OCI-LY1 (cell line): ENCODE results near the gene CHCHD1.
A peak's percentile ranks its signal among the peaks of the same experiment; 100 is the strongest.

Experiments used
- H2AFZ ChIP-seq: fragments of 200-600 bp; sonication (generic), shearing (Covaris generic); 2 replicates; pipeline ENCODE4 v1.6.0; 2014; ENCODE audit warnings: antibody characterized with exemption, mild to moderate bottlenecking, low read length
- H3F3A ChIP-seq: fragments of 200-600 bp; sonication (generic), shearing (Covaris generic); 2 replicates; pipeline ENCODE4 v1.6.0; 2014; ENCODE audit warnings: mild to moderate bottlenecking, antibody characterized with exemption, low read length, moderate library complexity; ENCODE audit not compliant: insufficient read depth
- H3K27ac ChIP-seq: fragments of 200-600 bp; sonication (generic); 2 replicates; pipeline ENCODE4 v1.5.1; 2014; ENCODE audit warnings: low read length, mixed run types, mild to moderate bottlenecking, low read depth; ENCODE audit not compliant: poor library complexity, severe bottlenecking
- H3K27me3 ChIP-seq: fragments of 200-600 bp; sonication (generic); 2 replicates; pipeline ENCODE4 v1.6.0; 2014; ENCODE audit warnings: antibody characterized with exemption, mild to moderate bottlenecking, low read length, moderate library complexity; ENCODE audit not compliant: insufficient read depth
- H3K36me3 ChIP-seq: fragments of 200-600 bp; sonication (generic); 2 replicates; pipeline ENCODE4 v1.6.1; 2014; ENCODE audit warnings: mild to moderate bottlenecking, antibody characterized with exemption, low read length, moderate library complexity, mixed read lengths; ENCODE audit not compliant: insufficient read depth
- H3K4me1 ChIP-seq: fragments of 200-600 bp; sonication (generic); 2 replicates; pipeline ENCODE4 v1.5.1; 2014; ENCODE audit warnings: mild to moderate bottlenecking, low read length, moderate library complexity; ENCODE audit not compliant: insufficient read depth, severe bottlenecking
- H3K4me2 ChIP-seq: fragments of 200-600 bp; sonication (generic), shearing (Covaris generic); 2 replicates; pipeline ENCODE4 v1.6.1; 2014; ENCODE audit warnings: low read length
- H3K4me3 ChIP-seq: fragments of 200-600 bp; sonication (generic); 2 replicates; pipeline ENCODE4 v1.5.1; 2014; ENCODE audit warnings: low read length, low read depth, mild to moderate bottlenecking, mixed read lengths; ENCODE audit not compliant: poor library complexity, severe bottlenecking
- H3K79me2 ChIP-seq: fragments of 200-600 bp; shearing (Covaris generic); 2 replicates; pipeline ENCODE4 v1.6.1; 2016; ENCODE audit warnings: mixed run types, low read length, mixed read lengths; ENCODE audit not compliant: insufficient read depth
- H3K9ac ChIP-seq: fragments of 200-600 bp; sonication (generic), shearing (Covaris generic); 2 replicates; pipeline ENCODE4 v1.6.1; 2014; ENCODE audit warnings: mild to moderate bottlenecking, low read length, mixed read lengths
- H3K9me2 ChIP-seq: fragments of 200-600 bp; sonication (generic), shearing (Covaris generic); 2 replicates; pipeline ENCODE4 v1.6.1; 2014; ENCODE audit warnings: low read depth, mild to moderate bottlenecking, low read length, mixed read lengths
- H3K9me3 ChIP-seq: fragments of 200-600 bp; shearing (Covaris generic); 2 replicates; pipeline ENCODE4 v1.6.1; 2014; ENCODE audit warnings: low read length, mixed read lengths
- H4K20me1 ChIP-seq: fragments of 200-600 bp; sonication (generic), shearing (Covaris generic); 2 replicates; pipeline ENCODE4 v1.6.0; 2016; ENCODE audit warnings: mild to moderate bottlenecking, low read length; ENCODE audit not compliant: insufficient read depth
- CTCF ChIP-seq: fragments of 200-600 bp; sonication (generic), shearing (Covaris generic); IDR thresholded peaks from 2 replicates; pipeline ENCODE4 v1.5.1; 2017; ENCODE audit warnings: mild to moderate bottlenecking, antibody characterized with exemption, low read length, moderate library complexity, mixed read lengths
- EZH2 ChIP-seq: fragments of 200-600 bp; sonication (generic), shearing (Covaris generic); IDR thresholded peaks from 2 replicates; pipeline ENCODE4 v1.8.0; 2017; ENCODE audit warnings: borderline replicate concordance, mixed run types, mild to moderate bottlenecking, antibody characterized with exemption, low read length, moderate library complexity, mixed read lengths

The CHCHD1 gene

GRCh38 chr10:73782749-73783085 lies 869 bp downstream of the CHCHD1 start:
- Histone ChIP-seq H3K9me2 (no peaks in the 10 kb centered on the region), H2AFZ (no peak overlapping the region), H3K27ac (no peak overlapping the region), H3K27me3 (no peaks in the 10 kb centered on the region), H3K4me3 (peak overlapping the region; percentile 82), H3K9me3 (no peaks in the 10 kb centered on the region), H3K4me2 (peak overlapping the region; percentile 98), H3K79me2 (peaks cover 32% of the 10 kb centered on the region), H4K20me1 (no peaks in the 10 kb centered on the region), H3F3A (0 out of 2 replicates have a peak, but pooled peaks cover 4% of the 10 kb centered on the region), H3K9ac (peak overlapping the region; percentile 79), H3K4me1 (peaks cover 54% of the 10 kb centered on the region), H3K36me3 (peaks cover 19% of the 10 kb centered on the region; the same call in 1 of the 2 replicates)
- TF ChIP-seq CTCF (no peak), EZH2 (no peak)

GRCh38 chr10:73785211-73785720 lies 3.4 kb downstream of the CHCHD1 start, which contains the start of gene ZSWIM8:
Gene ZSWIM8 (plus strand): TSS chr10:73785606. CDS start chr10:73785879, 273 bp downstream.
- Histone ChIP-seq H3K4me1 (peaks cover 45% of the 10 kb centered on the region), H3K9me2 (no peaks in the 10 kb centered on the region), H3K9me3 (no peaks in the 10 kb centered on the region), H3F3A (no peaks in the 10 kb centered on the region), H3K79me2 (peaks cover 32% of the 10 kb centered on the region), H3K9ac (peak within 1 kb of the TSS; percentile 79), H3K4me3 (peak within 1 kb of the TSS; percentile 77), H3K4me2 (peak within 1 kb of the TSS; percentile 67), H3K27ac (peak within 1 kb of the TSS; percentile 73), H3K36me3 (peaks cover 13% of the 10 kb centered on the region; the same call in 1 of the 2 replicates), H4K20me1 (no peaks in the 10 kb centered on the region), H2AFZ (no peak within 1 kb of the TSS), H3K27me3 (no peaks in the 10 kb centered on the region)
- no peak for TF ChIP-seq EZH2
- TF ChIP-seq CTCF = no peak

- H3K9ac ChIP-seq = peak overlapping the region; percentile 79
- peak overlapping the region; percentile 77 for H3K4me3 ChIP-seq
- TF ChIP-seq CTCF = no peak; the same call in 1 of the 2 replicates
- TF ChIP-seq EZH2 = no peak
- H4K20me1 ChIP-seq = no peaks in the 10 kb centered on the region
- peaks cover 32% of the 10 kb centered on the region for H3K79me2 ChIP-seq
- H3K36me3 ChIP-seq = peaks cover 20% of the 10 kb centered on the region
- no peaks in the 10 kb centered on the region for H3K9me2 ChIP-seq
- no peaks in the 10 kb centered on the region for H3K9me3 ChIP-seq
- H3K27me3 ChIP-seq = no peaks in the 10 kb centered on the region
- peaks cover 39% of the 10 kb centered on the region for H3K4me1 ChIP-seq
- H3K27ac ChIP-seq = peak overlapping the region; percentile 12
- H3F3A ChIP-seq = no peaks in the 10 kb centered on the region
- H2AFZ ChIP-seq = no peak overlapping the region
- H3K4me2 ChIP-seq = peak overlapping the region; percentile 67
Measured at GRCh38 chr10:73785721-73786511, 4.1 kb downstream of the CHCHD1 start.
